UCSD-AML1 (cell line): ENCODE results near the gene CD86.
"Not testable (repeated sequence)": the region's sequence is repeated elsewhere in the genome, so short reads cannot be mapped to it uniquely, and the experiment has no call there.

ENCODE experiments used
- DNase-seq: peaks from one replicate; lab custom pipeline; 2025; ENCODE audit not compliant: unreplicated experiment; lab: John Stamatoyannopoulos, UW

CD86 gene

DNA sequence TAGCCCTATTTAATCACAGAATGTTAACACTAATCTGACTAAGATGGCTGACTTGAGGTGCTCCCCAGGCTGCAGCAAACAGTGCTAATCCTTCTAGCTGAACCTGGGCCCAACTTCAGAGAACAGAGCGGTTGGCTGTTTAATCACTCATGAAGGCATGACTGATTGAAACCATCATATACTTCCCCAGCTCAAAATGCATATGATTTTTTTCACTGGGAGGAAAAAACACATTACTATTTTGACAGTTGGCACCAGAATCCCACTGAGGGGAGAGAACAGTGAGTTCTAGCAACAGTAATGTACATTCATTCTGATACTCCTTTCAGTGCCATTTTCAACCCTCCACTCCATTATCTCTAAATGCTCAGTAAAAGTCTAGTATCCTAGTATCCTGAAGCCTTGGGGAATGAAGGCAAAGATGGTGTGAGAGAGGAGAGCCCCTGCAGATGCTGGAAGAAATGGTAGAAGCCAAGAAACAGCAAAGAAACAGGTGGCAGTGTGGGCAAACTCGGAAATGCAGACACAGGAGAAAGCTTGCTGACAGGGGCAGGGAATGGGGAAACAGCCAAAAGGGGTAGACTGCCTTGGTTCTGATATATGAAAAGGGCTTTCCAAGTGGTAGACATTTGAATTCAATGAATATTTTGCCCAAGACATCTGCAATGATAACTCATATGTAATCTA lies 93.9 kb downstream of the CD86 start:
- DNase-seq = no peak

DNA sequence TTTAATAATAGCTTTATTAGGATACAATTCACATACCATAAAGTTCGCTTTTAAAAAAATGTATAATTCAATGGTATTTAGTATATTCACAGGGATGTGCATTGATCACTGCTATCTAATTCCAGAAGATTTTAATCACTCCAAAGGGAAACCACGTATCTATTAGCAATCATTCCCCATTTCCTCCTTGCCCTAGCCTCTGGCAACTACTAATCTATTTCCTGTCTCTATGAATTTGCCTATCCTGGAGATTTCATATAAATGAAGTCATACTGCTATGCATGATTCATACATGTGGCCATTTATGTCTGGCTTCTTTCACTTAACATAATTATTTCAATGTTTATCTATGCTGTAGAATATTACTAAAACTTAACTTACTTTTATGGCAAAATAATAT lies 96.3 kb downstream of the CD86 start:
- no peak for DNase-seq

DNA sequence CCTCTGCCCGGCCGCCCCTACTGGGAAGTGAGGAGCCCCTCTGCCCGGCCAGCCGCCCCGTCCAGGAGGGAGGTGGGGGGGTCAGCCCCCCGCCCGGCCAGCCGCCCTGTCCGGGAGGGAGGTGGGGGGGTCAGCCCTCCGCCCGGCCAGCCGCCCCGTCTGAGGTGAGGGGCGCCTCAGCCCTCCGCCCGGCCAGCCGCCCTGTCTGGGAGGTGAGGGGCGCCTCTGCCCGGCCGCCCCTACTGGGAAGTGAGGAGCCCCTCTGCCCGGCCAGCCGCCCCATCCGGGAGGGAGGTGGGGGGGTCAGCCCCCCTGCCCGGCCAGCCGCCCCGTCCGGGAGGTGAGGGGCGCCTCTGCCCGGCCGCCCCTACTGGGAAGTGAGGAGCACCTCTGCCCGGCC lies 109.8 kb downstream of the CD86 start:
- DNase-seq = not testable (repeated sequence)

DNA sequence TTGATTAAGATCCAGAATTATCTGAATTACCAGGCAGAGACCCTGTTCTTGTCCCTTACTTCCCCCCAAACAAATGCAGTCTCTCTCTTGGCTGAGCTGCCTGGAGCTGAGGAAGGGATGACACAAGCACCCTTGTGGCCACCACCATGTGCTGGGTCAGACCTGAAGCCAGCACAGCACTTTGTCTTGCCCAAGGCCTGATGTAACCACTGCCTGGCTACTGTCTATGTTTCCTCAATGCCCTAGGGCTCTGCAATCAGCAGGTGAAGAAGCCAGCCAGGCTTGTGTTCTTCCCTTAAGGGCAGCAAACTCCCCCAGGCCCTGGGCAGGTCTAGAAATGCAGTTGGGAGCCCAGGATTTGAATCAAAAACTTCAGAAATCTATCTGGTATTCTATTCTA lies 112.5 kb downstream of the CD86 start:
- DNase-seq = no peak

DNA sequence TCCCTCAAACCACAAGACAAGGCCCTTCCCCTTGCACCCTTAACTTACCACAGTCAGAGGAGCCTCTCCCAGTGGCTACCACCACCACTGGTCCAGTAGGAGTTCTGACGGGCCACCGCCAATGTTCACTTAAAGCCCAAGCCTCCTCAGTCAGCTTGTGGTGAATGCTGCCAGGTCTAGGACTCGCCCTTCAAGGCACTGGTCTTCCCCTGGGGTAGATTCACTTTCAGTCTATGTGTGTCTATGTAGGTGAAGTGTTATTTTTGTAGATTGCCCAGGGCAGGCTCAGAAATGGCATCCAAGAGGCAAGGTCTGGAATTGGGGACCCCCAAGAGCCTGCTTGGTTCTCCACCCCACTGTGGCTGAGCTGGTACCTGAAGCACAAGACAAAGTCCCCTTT lies 112.9 kb downstream of the CD86 start:
- DNase-seq = no peak

DNA sequence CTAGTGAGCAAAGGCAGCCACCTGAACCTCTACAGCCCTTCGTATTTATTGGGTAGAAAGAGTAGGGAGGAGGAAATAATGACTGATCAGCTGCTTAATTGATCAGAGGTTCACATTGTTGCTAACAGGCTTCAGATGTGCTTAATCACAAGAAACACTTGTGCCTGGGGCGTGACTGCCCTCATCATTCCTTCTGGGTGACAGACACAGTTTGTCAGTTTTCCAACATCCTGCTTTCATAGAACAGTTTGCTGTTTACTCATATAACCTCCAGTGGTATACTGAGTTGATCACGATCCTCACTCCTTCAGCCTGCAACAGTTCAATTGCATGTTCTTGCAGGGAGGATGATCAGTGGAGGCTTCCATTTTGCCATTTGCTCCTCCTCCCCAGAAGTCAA lies 114.7 kb downstream of the CD86 start:
- DNase-seq = no peak
